Calu3 (cell line): ENCODE results near the gene PABPN1. TPM values are rescaled to one million over a fixed set of nuclear protein-coding genes. Genes with fewer than 3 reads are reported as not detected.

Experiments used
- BruUV-seq: library from RNA; stranded (reverse); fragments of 400-500 nt; replicated peaks from 2 replicates; lab custom pipeline; 2021; lab: Mats Ljungman, UMichigan
- CTCF ChIA-PET: fragments of 300-600 bp; sonication (Branson Sonifier 250); formaldehyde crosslinking; loops from one replicate; lab custom pipeline; 2022; ENCODE audit warnings: antibody characterized with exemption; lab: Charles Lee
- DNase-seq: peaks from one replicate; pipeline ENCODE4 v3.0.0; 2022
- H3K27ac Mint-ChIP-seq: one replicate; pipeline ENCODE4 v1.8.0; 2022; ENCODE audit warnings: mixed read lengths; ENCODE audit not compliant: unreplicated experiment
- H3K27me3 Mint-ChIP-seq: one replicate; pipeline ENCODE4 v1.8.0; 2022; ENCODE audit warnings: mixed read lengths; ENCODE audit not compliant: unreplicated experiment
- H3K36me3 Mint-ChIP-seq: one replicate; pipeline ENCODE4 v1.8.0; 2022; ENCODE audit warnings: mild to moderate bottlenecking, moderate library complexity, mixed read lengths; ENCODE audit not compliant: insufficient read depth, unreplicated experiment
- H3K4me1 Mint-ChIP-seq: one replicate; pipeline ENCODE4 v1.8.0; 2022; ENCODE audit warnings: mild to moderate bottlenecking, low read depth, mixed read lengths; ENCODE audit not compliant: unreplicated experiment
- H3K4me3 Mint-ChIP-seq: one replicate; pipeline ENCODE4 v1.8.0; 2022; ENCODE audit warnings: mild to moderate bottlenecking, low read depth, moderate library complexity, mixed read lengths; ENCODE audit not compliant: unreplicated experiment
- H3K9me3 Mint-ChIP-seq: one replicate; pipeline ENCODE4 v1.8.0; 2022; ENCODE audit warnings: low read depth, mixed read lengths; ENCODE audit not compliant: unreplicated experiment
- intact Hi-C: fragments of 100-400 bp; cut with micrococcal nuclease; formaldehyde crosslinking; loops from one replicate; pipeline ENCODE4 v1.10.0; 2022; ENCODE audit not compliant: unreplicated experiment
- total RNA-seq: library from RNA; stranded (reverse); gene quantifications from 2 replicates; pipeline ENCODE4 v1.2.3, GENCODE V29; 2022
- TF ChIP-seq, protein P1 (sequence below): fragments of 200-600 bp; IDR thresholded peaks from one replicate; pipeline ENCODE4 v1.8.0; 2022; ENCODE audit warnings: antibody characterized with exemption; ENCODE audit not compliant: unreplicated experiment

PABPN1 gene
- total RNA-seq, 1 experiment from 2014 or later, result 181 TPM

DNA sequence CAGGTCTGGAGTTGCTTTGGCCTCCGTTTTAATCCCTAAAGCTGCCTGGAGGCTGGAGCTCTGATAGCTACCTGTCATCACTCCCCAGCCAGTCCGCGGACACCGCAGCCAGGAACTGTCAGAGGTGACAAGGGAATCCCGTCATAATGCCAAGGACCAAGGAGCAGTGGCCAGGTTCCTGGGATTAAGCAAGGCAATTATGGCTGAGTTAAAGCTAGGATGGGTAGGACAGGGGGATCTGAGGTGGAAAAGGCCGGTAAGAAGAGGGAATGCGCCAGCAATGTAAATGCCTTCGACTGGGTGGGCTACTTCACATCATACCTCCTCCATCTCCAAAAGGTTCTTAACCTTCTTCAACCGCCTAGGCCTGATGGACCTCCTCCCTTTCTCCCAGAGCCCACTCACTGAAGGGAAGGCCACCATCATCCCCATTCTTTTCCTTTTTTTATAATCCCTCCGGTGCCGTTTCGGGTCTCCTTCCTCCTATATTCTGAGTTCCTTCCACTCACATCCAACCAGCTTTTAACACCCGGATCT, 20.5 kb upstream of the PABPN1 start:
- intact Hi-C loops, result no loop called here
- no peaks in the 10 kb centered on the region for H3K9me3 Mint-ChIP-seq
- BruUV-seq, result TSS peak; percentile 40
- peaks cover 25% of the 10 kb centered on the region for H3K4me1 Mint-ChIP-seq
- CTCF ChIA-PET, result interaction anchor here (0.6 to 2.7 kb wide), 9 partner anchors 11 to 505 kb away, joined by 3 to 8 read pairs (median 5); partner anchors contain the start of gene PABPN1
- peak overlapping the region; percentile 89 for H3K4me3 Mint-ChIP-seq
- H3K27ac Mint-ChIP-seq, result peak overlapping the region; percentile 64
- TF ChIP-seq, protein P1, sequence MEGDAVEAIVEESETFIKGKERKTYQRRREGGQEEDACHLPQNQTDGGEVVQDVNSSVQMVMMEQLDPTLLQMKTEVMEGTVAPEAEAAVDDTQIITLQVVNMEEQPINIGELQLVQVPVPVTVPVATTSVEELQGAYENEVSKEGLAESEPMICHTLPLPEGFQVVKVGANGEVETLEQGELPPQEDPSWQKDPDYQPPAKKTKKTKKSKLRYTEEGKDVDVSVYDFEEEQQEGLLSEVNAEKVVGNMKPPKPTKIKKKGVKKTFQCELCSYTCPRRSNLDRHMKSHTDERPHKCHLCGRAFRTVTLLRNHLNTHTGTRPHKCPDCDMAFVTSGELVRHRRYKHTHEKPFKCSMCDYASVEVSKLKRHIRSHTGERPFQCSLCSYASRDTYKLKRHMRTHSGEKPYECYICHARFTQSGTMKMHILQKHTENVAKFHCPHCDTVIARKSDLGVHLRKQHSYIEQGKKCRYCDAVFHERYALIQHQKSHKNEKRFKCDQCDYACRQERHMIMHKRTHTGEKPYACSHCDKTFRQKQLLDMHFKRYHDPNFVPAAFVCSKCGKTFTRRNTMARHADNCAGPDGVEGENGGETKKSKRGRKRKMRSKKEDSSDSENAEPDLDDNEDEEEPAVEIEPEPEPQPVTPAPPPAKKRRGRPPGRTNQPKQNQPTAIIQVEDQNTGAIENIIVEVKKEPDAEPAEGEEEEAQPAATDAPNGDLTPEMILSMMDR, result no peak
- peak; percentile 13 for DNase-seq
- peaks cover 35% of the 10 kb centered on the region for H3K36me3 Mint-ChIP-seq
- no peaks in the 10 kb centered on the region for H3K27me3 Mint-ChIP-seq

DNA sequence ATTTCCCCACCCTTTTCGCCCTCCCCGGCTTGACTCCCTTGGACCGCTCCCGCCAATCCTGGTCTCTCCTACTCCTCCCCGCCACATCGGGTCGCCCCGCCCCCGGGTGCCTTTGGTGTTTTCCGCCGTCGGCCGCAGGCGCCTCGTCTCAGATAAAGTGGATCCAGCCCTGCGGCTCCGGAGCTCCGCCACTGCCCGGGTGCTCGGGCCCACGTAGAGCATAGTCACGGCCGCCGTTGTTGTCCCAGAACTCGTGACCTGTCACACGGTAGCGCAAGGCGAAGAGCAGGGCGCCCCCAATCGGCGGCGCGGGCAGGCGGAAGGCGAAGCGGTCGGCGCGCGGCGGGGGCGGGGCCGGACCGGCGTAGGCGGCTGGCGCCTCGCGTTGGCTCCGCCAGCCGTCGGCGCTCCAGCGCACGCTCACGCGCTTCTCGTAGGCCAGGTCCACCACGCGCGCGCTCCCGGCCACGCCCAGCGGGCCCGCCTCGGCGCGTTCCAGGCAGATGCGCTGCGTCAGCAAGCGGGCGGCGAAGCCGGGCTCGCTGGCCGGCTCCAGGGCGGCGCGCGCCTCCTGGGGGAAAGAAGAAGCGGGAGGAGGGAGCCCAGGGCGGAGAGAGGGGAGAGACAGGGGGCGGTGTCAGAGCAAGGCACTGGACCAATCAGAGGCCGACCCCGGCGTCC, 19.8 kb upstream of the PABPN1 start:
- Mint-ChIP-seq H3K4me3 (peak overlapping the region; percentile 89), H3K36me3 (peaks cover 42% of the 10 kb centered on the region), H3K27me3 (no peaks in the 10 kb centered on the region), H3K27ac (peak overlapping the region; percentile 64), H3K4me1 (peaks cover 25% of the 10 kb centered on the region), H3K9me3 (no peaks in the 10 kb centered on the region)
- BruUV-seq, result no TSS peak
- TF ChIP-seq, protein P1, result peak; percentile 59
- intact Hi-C loops, result no loop called here
- peak; percentile 98 for DNase-seq
- CTCF ChIA-PET, result interaction anchor here (1.0 to 2.7 kb wide), 7 partner anchors 11 to 240 kb away, joined by 3 to 8 read pairs (median 5); partner anchors contain the start of genes HOMEZ and PABPN1

- no peak for DNase-seq
- peaks cover 47% of the 10 kb centered on the region for H3K36me3 Mint-ChIP-seq
- H3K4me1 Mint-ChIP-seq, result peaks cover 25% of the 10 kb centered on the region
- no peaks in the 10 kb centered on the region for H3K9me3 Mint-ChIP-seq
- intact Hi-C loops, result no loop called here
- CTCF ChIA-PET, result interaction anchor here (0.9 to 2.2 kb wide), 5 partner anchors 16 to 233 kb away, joined by 3 to 5 read pairs (median 4); partner anchors contain the start of gene HOMEZ
- H3K4me3 Mint-ChIP-seq, result peak overlapping the region; percentile 89
- no TSS peak for BruUV-seq
- TF ChIP-seq, protein P1, result no peak
- H3K27ac Mint-ChIP-seq, result peak overlapping the region; percentile 64
- no peaks in the 10 kb centered on the region for H3K27me3 Mint-ChIP-seq
These were observed 19.3 kb upstream of the PABPN1 start for GRCh38 chr14:23301969-23302289.

GRCh38 chr14:23302290-23303225, 18.7 kb upstream of the PABPN1 start, which contains the start of gene PPP1R3E:
PPP1R3E (minus strand) TSS chr14:23302859; CDS start chr14:23302576, 283 bp downstream.
- intact Hi-C loops, result no loop called here
- Mint-ChIP-seq H3K27me3 (no peaks in the 10 kb centered on the region), H3K4me3 (peak within 1 kb of the TSS; percentile 89), H3K4me1 (peaks cover 31% of the 10 kb centered on the region), H3K36me3 (peaks cover 53% of the 10 kb centered on the region), H3K9me3 (no peaks in the 10 kb centered on the region), H3K27ac (peak within 1 kb of the TSS; percentile 64)
- peak; percentile 69 for DNase-seq
- CTCF ChIA-PET, result interaction anchor here (0.9 to 2.2 kb wide), 3 partner anchors 17 to 234 kb away, joined by 3 to 5 read pairs (median 4); partner anchors contain the start of gene HOMEZ
- TF ChIP-seq, protein P1, result no peak
- BruUV-seq, result no TSS peak
